Thyroid gland (tissue), 4 donors: ENCODE data around the gene ZNF141. TPM values are rescaled to one million over a fixed set of nuclear protein-coding genes. Genes with fewer than 3 reads are reported as not detected.

ENCODE experiments used
- DNase-seq, 2 donors: peaks; one replicate each; pipeline ENCODE4 v3.0.0-alpha.2; 2019
- H3K27ac ChIP-seq, 3 donors: fragments of 200-600 bp; sonication (generic); 1 replicate in 2 of 3; 2 replicates in 1 of 3; pipeline ENCODE4 v1.5.1; 2016 to 2019; ENCODE audit warnings: mild to moderate bottlenecking in 1 of 3, moderate library complexity in 1 of 3
- H3K27me3 ChIP-seq: fragments of 200-600 bp; sonication (generic); one replicate; pipeline ENCODE4 v1.5.1; 2019
- H3K36me3 ChIP-seq, 2 donors: fragments of 200-600 bp; sonication (generic); one replicate each; pipeline ENCODE4 v1.5.1; 2016 to 2019
- H3K4me1 ChIP-seq, 2 donors: fragments of 200-600 bp; sonication (generic); one replicate each; pipeline ENCODE4 v1.5.1; 2017 to 2019
- H3K4me3 ChIP-seq, 3 donors: fragments of 200-600 bp; sonication (generic); replicated peaks in 1 of 3; 1 replicate in 2 of 3; 2 replicates in 1 of 3; pipeline ENCODE4 v1.5.1; 2016; ENCODE audit warnings: mild to moderate bottlenecking in 1 of 3
- H3K9me3 ChIP-seq: fragments of 200-600 bp; sonication (generic); one replicate; pipeline ENCODE4 v1.5.1; 2017
- POLR2A ChIP-seq, 2 donors: fragments of 450-650 bp; IDR thresholded peaks; one replicate each; pipeline ENCODE4 v1.6.1; 2017; ENCODE audit warnings: antibody characterized with exemption in 2 of 2, mild to moderate bottlenecking in 2 of 2, moderate library complexity in 1 of 2
- WGBS, 2 donors: methylation state at CpG; one replicate each; pipeline ENCODE4 v1.1.5; 2017; 5-methylcytosine and 5-hydroxymethylcytosine counted together
- intact Hi-C: fragments of 100-400 bp; cut with DNase I; formaldehyde crosslinking; loops from one replicate; pipeline ENCODE4 v1.15.1; 2023
- total RNA-seq, 4 donors: library from RNA; depleted of rRNA; stranded (reverse); fragments of >200 nt; gene quantifications; one replicate each; pipeline ENCODE4 v1.2.3, GENCODE V29; 2016
- TF ChIP-seq, protein P1 (sequence below), 6 experiments: fragments of 200-600 bp in 3 of 6; fragments of 450-650 bp in 3 of 6; sonication (generic) in 3 of 6; IDR thresholded peaks; one replicate each; pipeline ENCODE4 v1.5.1; 2016 to 2019; ENCODE audit warnings: antibody characterized with exemption in 6 of 6, mild to moderate bottlenecking in 2 of 6, inconsistent platforms in 1 of 6, moderate library complexity in 1 of 6

Gene ZNF141
- total RNA-seq, 4 donors from 2014 or later = 38.8 to 63.4 (median 46.3) TPM

- DNase-seq = no peak
- peaks cover 10 to 16% of the 10 kb centered on the region in 2 donors for H3K4me1 ChIP-seq
- no peaks in the 10 kb centered on the region for H3K27me3 ChIP-seq
- H3K27ac ChIP-seq = no peak overlapping the region
- intact Hi-C loops = no loop called here
- H3K36me3 ChIP-seq = peaks cover 0 to 6% of the 10 kb centered on the region in 2 donors
- H3K9me3 ChIP-seq = no peaks in the 10 kb centered on the region
- H3K4me3 ChIP-seq = no peak overlapping the region
- WGBS, 2 donors = 88 to 94% methylated on average over 4 of the region's 4 CpGs
- TF ChIP-seq POLR2A (IDR thresholded peaks at IDR 0.05) = no peak
- TF ChIP-seq, protein P1, sequence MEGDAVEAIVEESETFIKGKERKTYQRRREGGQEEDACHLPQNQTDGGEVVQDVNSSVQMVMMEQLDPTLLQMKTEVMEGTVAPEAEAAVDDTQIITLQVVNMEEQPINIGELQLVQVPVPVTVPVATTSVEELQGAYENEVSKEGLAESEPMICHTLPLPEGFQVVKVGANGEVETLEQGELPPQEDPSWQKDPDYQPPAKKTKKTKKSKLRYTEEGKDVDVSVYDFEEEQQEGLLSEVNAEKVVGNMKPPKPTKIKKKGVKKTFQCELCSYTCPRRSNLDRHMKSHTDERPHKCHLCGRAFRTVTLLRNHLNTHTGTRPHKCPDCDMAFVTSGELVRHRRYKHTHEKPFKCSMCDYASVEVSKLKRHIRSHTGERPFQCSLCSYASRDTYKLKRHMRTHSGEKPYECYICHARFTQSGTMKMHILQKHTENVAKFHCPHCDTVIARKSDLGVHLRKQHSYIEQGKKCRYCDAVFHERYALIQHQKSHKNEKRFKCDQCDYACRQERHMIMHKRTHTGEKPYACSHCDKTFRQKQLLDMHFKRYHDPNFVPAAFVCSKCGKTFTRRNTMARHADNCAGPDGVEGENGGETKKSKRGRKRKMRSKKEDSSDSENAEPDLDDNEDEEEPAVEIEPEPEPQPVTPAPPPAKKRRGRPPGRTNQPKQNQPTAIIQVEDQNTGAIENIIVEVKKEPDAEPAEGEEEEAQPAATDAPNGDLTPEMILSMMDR (IDR thresholded peaks at IDR 0.05) = peak in 1 of 6 experiments; percentile 26
Measured at GRCh38 chr4:340011-340410, 2.4 kb downstream of the ZNF141 start.

- no peak for DNase-seq
- Histone ChIP-seq H3K9me3 (peaks cover 52% of the 10 kb centered on the region), H3K27ac (no peak overlapping the region), H3K4me1 (no peaks in the 10 kb centered on the region), H3K4me3 (no peak overlapping the region), H3K27me3 (no peaks in the 10 kb centered on the region), H3K36me3 (peaks cover 20 to 30% of the 10 kb centered on the region in 2 donors)
- WGBS, 2 donors = 95 to 97% methylated on average over 7 of the region's 7 CpGs
- no peak for TF ChIP-seq POLR2A (IDR thresholded peaks at IDR 0.05)
- TF ChIP-seq, protein P1 (IDR thresholded peaks at IDR 0.05) = no peak
- intact Hi-C loops = no loop called here
Measured at GRCh38 chr4:373062-373839, 35.6 kb downstream of the ZNF141 start.

- H3K36me3 ChIP-seq = peaks cover 20 to 25% of the 10 kb centered on the region in 2 donors
Measured at GRCh38 chr4:374298-375160, 36.9 kb downstream of the ZNF141 start.

DNA sequence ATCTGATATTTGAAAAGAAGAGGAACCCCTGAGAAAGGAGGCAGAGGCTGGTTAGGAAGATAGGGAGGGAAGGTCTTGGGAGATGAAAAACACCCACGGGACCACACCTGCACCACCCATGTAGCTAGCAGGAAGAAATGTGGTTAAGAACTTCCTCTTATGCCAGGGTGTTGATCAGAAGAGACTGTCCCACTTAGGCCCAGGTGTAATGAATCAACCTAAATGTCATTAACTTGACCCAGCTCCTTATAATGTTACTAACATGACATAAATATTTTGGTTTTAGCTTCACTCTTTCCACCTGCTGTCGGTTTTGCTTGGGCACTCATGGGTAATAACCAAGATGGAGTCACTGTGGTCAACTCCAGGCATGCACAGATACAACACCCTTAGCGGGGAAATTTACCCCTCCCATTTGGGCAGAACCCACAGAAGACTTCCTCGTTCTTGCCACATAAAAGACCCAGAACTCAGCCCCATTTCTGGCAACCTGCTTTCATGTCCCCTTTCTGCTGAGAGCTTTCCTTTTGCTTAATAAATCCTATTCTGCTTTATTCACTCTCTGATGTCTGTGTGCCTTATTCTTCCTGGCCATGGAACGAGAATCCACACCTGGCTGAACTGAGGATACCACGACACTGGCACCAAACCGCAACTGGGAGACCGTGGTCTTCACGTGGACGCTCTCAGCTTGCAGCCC lies 46.8 kb downstream of the ZNF141 start:
- no peak overlapping the region for H3K27ac ChIP-seq
- TF ChIP-seq, protein P1 (IDR thresholded peaks at IDR 0.05) = no peak
- no peak for TF ChIP-seq POLR2A (IDR thresholded peaks at IDR 0.05)
- no peak for DNase-seq
- WGBS, 2 donors = 84% methylated on average over 10 of the region's 10 CpGs
- H3K4me1 ChIP-seq = no peaks in the 10 kb centered on the region
- no peaks in the 10 kb centered on the region for H3K36me3 ChIP-seq
- H3K4me3 ChIP-seq = no peak overlapping the region
- H3K9me3 ChIP-seq = no peaks in the 10 kb centered on the region
- intact Hi-C loops = loop anchor here (5.0 kb wide), 1 partner anchor 53 kb away; no protein-coding TSS in a partner anchor
- H3K27me3 ChIP-seq = no peaks in the 10 kb centered on the region

More at GRCh38 chr4:374298-375160, 36.9 kb downstream of the ZNF141 start:
- H3K4me3 ChIP-seq = no peak overlapping the region
- no peak overlapping the region for H3K27ac ChIP-seq
- no peaks in the 10 kb centered on the region for H3K27me3 ChIP-seq
- H3K9me3 ChIP-seq = peaks cover 47% of the 10 kb centered on the region
- intact Hi-C loops = no loop called here
- TF ChIP-seq POLR2A (IDR thresholded peaks at IDR 0.05) = no peak
- TF ChIP-seq, protein P1 (IDR thresholded peaks at IDR 0.05) = no peak
- no peaks in the 10 kb centered on the region for H3K4me1 ChIP-seq
- DNase-seq = no peak
- WGBS, 2 donors = 95 to 98% methylated on average over 6 of the region's 6 CpGs
